K562 (cell line): Measurements from ENCODE around the gene PHTF2. TPM values are rescaled to one million over a fixed set of nuclear protein-coding genes. Genes with fewer than 3 reads are reported as not detected.

Experiments
- ATAC-seq: fragments of 200-7000 bp; cut with Tn5 transposase; 3 replicates; pipeline ENCODE4 v1.9.1; 2020; ENCODE audit warnings: moderate library complexity
- BruUV-seq: library from RNA; stranded (reverse); fragments of 400-500 nt; replicated peaks from 2 replicates; lab custom pipeline; 2021; lab: Mats Ljungman, UMichigan
- CTCF ChIA-PET: fragments of 300-600 bp; formaldehyde crosslinking; extraction: SDS; loops from one replicate; lab custom pipeline; 2021; ENCODE audit warnings: low intra/inter-chr PET ratio; lab: Yijun Ruan, JAX
- POLR2A ChIA-PET: fragments of 300-600, 350-650 bp; sonication (Branson Sonifier 250); formaldehyde crosslinking; extraction: SDS; loops from one replicate; lab custom pipeline; 2021; ENCODE audit warnings: antibody characterized with exemption, inconsistent platforms; lab: Yijun Ruan, JAX
- DNase-seq, 4 experiments: peaks; one replicate each; pipeline versions ENCODE4 v3.0.0 to v3.0.0-alpha.2; 2011 to 2018; ENCODE audit warnings: low spot score in 3 of 4, mixed read lengths in 3 of 4; ENCODE audit errors: extremely low read depth in 1 of 4
- FAIRE-seq: peaks from 2 replicates; lab custom pipeline; 2011; peaks lifted over from hg19 to GRCh38; lab: Jason Lieb, UNC
- H2AFZ ChIP-seq: 2 replicates; pipeline ENCODE4 v1.6.0; 2011; ENCODE audit warnings: low read depth, low read length, control low read depth, inconsistent platforms
- H3K27ac ChIP-seq: fragments of 200-600 bp; 3 replicates; pipeline ENCODE4 v1.8.0; 2011; ENCODE audit warnings: low read depth, mild to moderate bottlenecking, control low read depth, inconsistent platforms, low read length, moderate library complexity, mixed read lengths; ENCODE audit errors: extremely low read depth
- H3K27me3 ChIP-seq, 2 experiments: fragments of 300-600 bp in 1 of 2; 2 replicates in 1 of 2; 3 replicates in 1 of 2; pipeline versions ENCODE4 v1.6.0 to v1.8.0; 2011; ENCODE audit warnings: inconsistent platforms in 2 of 2, low read length in 2 of 2, mild to moderate bottlenecking in 1 of 2, mixed read lengths in 1 of 2, moderate library complexity in 1 of 2; ENCODE audit not compliant: control insufficient read depth in 2 of 2, insufficient read depth in 2 of 2
- H3K36me3 ChIP-seq: fragments of 300-600 bp; 3 replicates; pipeline ENCODE4 v1.8.0; 2011; ENCODE audit warnings: mild to moderate bottlenecking, low read length, inconsistent platforms; ENCODE audit not compliant: control insufficient read depth, insufficient read depth
- H3K4me1 ChIP-seq, 2 experiments: fragments of 200-600 bp in 1 of 2; replicated peaks in 1 of 2; 2 replicates in 1 of 2; 3 replicates in 1 of 2; pipeline versions ENCODE4 v1.5.1 to v1.8.0; 2011; ENCODE audit warnings: inconsistent platforms in 2 of 2, low read length in 2 of 2, mild to moderate bottlenecking in 1 of 2, mixed read lengths in 1 of 2, moderate library complexity in 1 of 2; ENCODE audit not compliant: control insufficient read depth in 2 of 2, insufficient read depth in 2 of 2
- H3K4me2 ChIP-seq: 2 replicates; pipeline ENCODE4 v1.6.1; 2011; ENCODE audit warnings: low read length, control low read depth, inconsistent platforms, mixed read lengths; ENCODE audit not compliant: insufficient read depth
- H3K4me3 ChIP-seq: fragments of 200-600 bp; sonication (generic), shearing (Covaris generic); 2 replicates; pipeline ENCODE4 v1.5.1; 2016; ENCODE audit warnings: control low read depth, inconsistent platforms
- H3K79me2 ChIP-seq: fragments of 200-600 bp; 3 replicates; pipeline ENCODE4 v1.8.0; 2011; ENCODE audit warnings: low read length, inconsistent platforms; ENCODE audit not compliant: control insufficient read depth, insufficient read depth
- H3K9ac ChIP-seq, 2 experiments: 2 replicates each; pipeline versions ENCODE4 v1.6.0 to v1.6.1; 2011; ENCODE audit warnings: low read depth in 2 of 2, low read length in 2 of 2, control low read depth in 1 of 2, inconsistent platforms in 1 of 2, mild to moderate bottlenecking in 1 of 2, mixed read lengths in 1 of 2; ENCODE audit not compliant: insufficient read depth in 1 of 2
- H3K9me1 ChIP-seq: one replicate; pipeline ENCODE4 v1.6.0; 2011; ENCODE audit warnings: inconsistent platforms, mild to moderate bottlenecking, low read length, moderate library complexity; ENCODE audit not compliant: control insufficient read depth, insufficient read depth
- H3K9me3 ChIP-seq: replicated peaks from 2 replicates; pipeline ENCODE4 v1.5.1; 2011; ENCODE audit warnings: low read depth, low read length, inconsistent platforms; ENCODE audit not compliant: control insufficient read depth, insufficient read depth
- H4K20me1 ChIP-seq: replicated peaks from 2 replicates; pipeline ENCODE4 v1.6.1; 2011; ENCODE audit warnings: low read length, inconsistent platforms, mixed read lengths; ENCODE audit not compliant: control insufficient read depth, insufficient read depth
- MYBL2 ChIP-seq, 2 experiments: fragments of 450-650 bp in 1 of 2; sonication (generic) in 1 of 2; formaldehyde crosslinking in 1 of 2; IDR thresholded peaks; 2 replicates each; pipeline versions ENCODE4 v1.6.1 to v1.8.1; 2017 to 2022; ENCODE audit warnings: borderline replicate concordance in 1 of 2, inconsistent platforms in 1 of 2, low read depth in 1 of 2, mild to moderate bottlenecking in 1 of 2, missing genetic modification reagents in 1 of 2, moderate library complexity in 1 of 2
- NBN ChIP-seq: fragments of 450-650 bp; IDR thresholded peaks from 2 replicates; pipeline ENCODE4 v1.6.1; 2016; ENCODE audit warnings: low read depth, mild to moderate bottlenecking
- NR2C1 ChIP-seq, 2 experiments: fragments of 450-650 bp; IDR thresholded peaks; 2 replicates each; pipeline ENCODE4 v1.6.1; 2017; ENCODE audit warnings: mild to moderate bottlenecking in 2 of 2, antibody characterized with exemption in 1 of 2, inconsistent platforms in 1 of 2, missing compliant biosample characterization in 1 of 2, missing genetic modification characterization in 1 of 2
- NR3C1 ChIP-seq: sonication (generic); formaldehyde crosslinking; IDR thresholded peaks from 2 replicates; pipeline ENCODE4 v1.8.1; 2022; ENCODE audit warnings: missing genetic modification reagents
- PRPF4 ChIP-seq: fragments of 200-400 bp; formaldehyde crosslinking; IDR thresholded peaks from one replicate; pipeline ENCODE4 v1.6.1; 2017; ENCODE audit warnings: low read length, low read depth, mild to moderate bottlenecking; ENCODE audit not compliant: insufficient read depth, poor library complexity, severe bottlenecking
- XRCC5 ChIP-seq: fragments of 200-400 bp; formaldehyde crosslinking; IDR thresholded peaks from 2 replicates; pipeline ENCODE4 v1.6.1; 2017; ENCODE audit warnings: low read depth, mild to moderate bottlenecking, low read length
- ZNF212 ChIP-seq: fragments of 450-650 bp; formaldehyde crosslinking; IDR thresholded peaks from 2 replicates; pipeline ENCODE4 v1.4.0; 2020; ENCODE audit warnings: mild to moderate bottlenecking
- ZNF57 ChIP-seq: fragments of 450-650 bp; formaldehyde crosslinking; IDR thresholded peaks from 2 replicates; pipeline ENCODE4 v1.4.0; 2020; ENCODE audit warnings: mild to moderate bottlenecking, moderate library complexity
- ZNF764 ChIP-seq: fragments of 250-450 bp; sonication (Bioruptor Pico); IDR thresholded peaks from 2 replicates; pipeline ENCODE4 v1.4.0; 2020; ENCODE audit warnings: low read depth, mild to moderate bottlenecking, moderate library complexity
- WGBS: fragments of 100-300 bp; shearing (Covaris generic); methylation state at CpG from one replicate; pipeline ENCODE4 v1.1.6; 2016; ENCODE audit warnings: low coverage, mixed read lengths; ENCODE audit not compliant: insufficient coverage; ENCODE audit errors: missing lambda C conversion rate; 5-methylcytosine and 5-hydroxymethylcytosine counted together
- in situ Hi-C: fragments of 300-500 bp; cut with MboI; formaldehyde crosslinking; loops from 4 replicates; pipeline ENCODE4 v1.15.0; 2018; ENCODE audit warnings: inconsistent platforms, mixed read lengths
- intact Hi-C: fragments of 100-400 bp; cut with micrococcal nuclease; formaldehyde crosslinking; loops from 2 replicates; pipeline ENCODE4 v1.14.2; 2022
- polyA plus RNA-seq, 8 experiments: library from polyadenylated mRNA; depleted of rRNA in 4 of 8; stranded (reverse) in 5 of 8; unstranded in 3 of 8; fragments of >200 nt; fragmentation: Nextera tagmentation in 2 of 8; fragmentation: Illumina TruSeq in 1 of 8; extraction: Ambion mirVana in 2 of 8; extraction: Trizol in 1 of 8; gene quantifications; 2 replicates each; pipeline versions ENCODE4 v1.2.1 to v1.2.3, GENCODE V29; 2011 to 2014; ENCODE audit warnings: inconsistent platforms in 1 of 8, missing spikeins in 1 of 8
- total RNA-seq, 7 experiments: library from RNA; depleted of rRNA in 6 of 7; stranded (reverse); fragments of >200 nt in 6 of 7; fragmentation: Illumina TruSeq in 2 of 7; extraction: Trizol in 2 of 7; gene quantifications; 2 replicates each; pipeline versions ENCODE4 v1.2.1 to v1.2.3, GENCODE V29; 2011 to 2021; ENCODE audit warnings: low replicate concordance in 1 of 7

The PHTF2 gene
- total and polyA plus RNA-seq, 9 of the 15 experiments (the other 6 are each of a cell fraction or from before 2014, with no cell fraction given) = 17.9 to 43.6 (median 25.4) TPM

DNA sequence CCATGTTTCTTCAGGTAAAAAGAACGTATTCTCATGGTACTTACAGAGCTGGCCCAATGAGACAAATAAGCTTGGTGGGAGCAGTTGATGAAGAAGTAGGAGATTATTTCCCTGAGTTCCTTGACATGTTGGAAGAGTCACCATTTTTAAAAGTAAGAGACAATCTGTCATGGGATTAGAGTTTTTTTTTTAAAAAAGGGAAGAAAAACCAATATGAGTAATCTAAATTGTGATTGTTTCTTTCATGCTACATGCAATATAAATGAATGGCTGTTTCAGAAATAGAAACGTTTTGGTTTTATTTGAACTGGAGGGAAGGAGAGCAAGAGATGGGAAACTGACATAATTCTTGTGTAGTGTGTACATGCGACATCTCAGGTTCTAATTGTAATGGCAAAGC lies 33.1 kb upstream of the PHTF2 start:
- H3K9me1 ChIP-seq = no peaks in the 10 kb centered on the region
- no peak overlapping the region for H3K4me3 ChIP-seq
- in situ Hi-C loops (no loop called here), intact Hi-C loops (no loop called here)
- peaks cover 0 to 4% of the 10 kb centered on the region in 2 experiments; a peak in 1 of 5 replicates for H3K4me1 ChIP-seq
- CTCF ChIA-PET = no interaction called here
- BruUV-seq = no TSS peak
- no peak for ATAC-seq
- H3K9ac ChIP-seq = no peak overlapping the region
- peaks cover 31% of the 10 kb centered on the region for H3K36me3 ChIP-seq
- no peak for TF ChIP-seq NR3C1 (CRISPR knock-in tag)
- no peak for TF ChIP-seq ZNF764 (CRISPR knock-in tag)
- no peak for TF ChIP-seq ZNF57
- TF ChIP-seq XRCC5 = no peak
- no peak for TF ChIP-seq PRPF4
- TF ChIP-seq MYBL2 (IDR thresholded peaks at IDR 0.05; ENCODE audit: low read depth) = no peak
- no peak for TF ChIP-seq MYBL2 (CRISPR knock-in tag; IDR thresholded peaks at IDR 0.05; ENCODE audit: borderline replicate concordance)
- no peak for TF ChIP-seq NBN
- no peak for TF ChIP-seq NR2C1 (IDR thresholded peaks at IDR 0.05)
- no peak for TF ChIP-seq NR2C1 (tag; IDR thresholded peaks at IDR 0.05)
- TF ChIP-seq ZNF212 = no peak
- H2AFZ ChIP-seq = no peak overlapping the region
- POLR2A ChIA-PET = interaction anchor here (0.7 to 1.2 kb wide), 2 partner anchors 9 to 326 kb away, joined by 3 to 4 read pairs; no protein-coding TSS in a partner anchor
- 61% methylated on average over 3 of the region's 3 CpGs for WGBS
- H3K27ac ChIP-seq = no peak overlapping the region
- FAIRE-seq = no peak
- H3K4me2 ChIP-seq = no peak overlapping the region
- no peak for DNase-seq
- no peaks in the 10 kb centered on the region; the same call in 1 of the 2 replicates for H4K20me1 ChIP-seq
- peaks cover 52% of the 10 kb centered on the region for H3K79me2 ChIP-seq
- H3K9me3 ChIP-seq = no peaks in the 10 kb centered on the region
- H3K27me3 ChIP-seq = no peaks in the 10 kb centered on the region
